ENCODE measurements around the gene TCAP.

DNA sequence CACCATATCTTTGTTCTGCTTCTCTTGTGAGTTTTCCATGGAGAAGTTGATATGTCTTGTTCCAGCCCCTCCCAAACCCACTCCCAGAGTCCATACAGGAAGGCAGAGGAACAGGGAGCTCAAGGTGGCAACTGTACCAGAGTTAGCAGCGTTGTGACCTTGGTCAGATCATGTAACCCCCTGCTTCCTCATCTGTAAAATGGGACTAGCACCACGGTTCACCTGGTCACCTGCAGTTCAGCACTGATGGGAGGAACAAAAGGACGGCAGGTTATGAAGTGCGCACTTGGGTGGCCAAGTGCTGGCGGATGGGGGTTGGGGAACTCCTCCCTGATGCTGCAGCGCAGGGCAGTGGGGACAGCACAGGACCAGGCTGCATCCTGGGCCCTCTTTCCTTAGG is 49.7 kb upstream of the TCAP start:
- TF ChIP-seq, protein P1, sequence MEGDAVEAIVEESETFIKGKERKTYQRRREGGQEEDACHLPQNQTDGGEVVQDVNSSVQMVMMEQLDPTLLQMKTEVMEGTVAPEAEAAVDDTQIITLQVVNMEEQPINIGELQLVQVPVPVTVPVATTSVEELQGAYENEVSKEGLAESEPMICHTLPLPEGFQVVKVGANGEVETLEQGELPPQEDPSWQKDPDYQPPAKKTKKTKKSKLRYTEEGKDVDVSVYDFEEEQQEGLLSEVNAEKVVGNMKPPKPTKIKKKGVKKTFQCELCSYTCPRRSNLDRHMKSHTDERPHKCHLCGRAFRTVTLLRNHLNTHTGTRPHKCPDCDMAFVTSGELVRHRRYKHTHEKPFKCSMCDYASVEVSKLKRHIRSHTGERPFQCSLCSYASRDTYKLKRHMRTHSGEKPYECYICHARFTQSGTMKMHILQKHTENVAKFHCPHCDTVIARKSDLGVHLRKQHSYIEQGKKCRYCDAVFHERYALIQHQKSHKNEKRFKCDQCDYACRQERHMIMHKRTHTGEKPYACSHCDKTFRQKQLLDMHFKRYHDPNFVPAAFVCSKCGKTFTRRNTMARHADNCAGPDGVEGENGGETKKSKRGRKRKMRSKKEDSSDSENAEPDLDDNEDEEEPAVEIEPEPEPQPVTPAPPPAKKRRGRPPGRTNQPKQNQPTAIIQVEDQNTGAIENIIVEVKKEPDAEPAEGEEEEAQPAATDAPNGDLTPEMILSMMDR (IDR thresholded peaks at IDR 0.05): no peak
- TF ChIP-seq POLR2AphosphoS5 (IDR thresholded peaks at IDR 0.05; ENCODE audit: low read depth, low read length): no peak
- TF ChIP-seq, protein P2, sequence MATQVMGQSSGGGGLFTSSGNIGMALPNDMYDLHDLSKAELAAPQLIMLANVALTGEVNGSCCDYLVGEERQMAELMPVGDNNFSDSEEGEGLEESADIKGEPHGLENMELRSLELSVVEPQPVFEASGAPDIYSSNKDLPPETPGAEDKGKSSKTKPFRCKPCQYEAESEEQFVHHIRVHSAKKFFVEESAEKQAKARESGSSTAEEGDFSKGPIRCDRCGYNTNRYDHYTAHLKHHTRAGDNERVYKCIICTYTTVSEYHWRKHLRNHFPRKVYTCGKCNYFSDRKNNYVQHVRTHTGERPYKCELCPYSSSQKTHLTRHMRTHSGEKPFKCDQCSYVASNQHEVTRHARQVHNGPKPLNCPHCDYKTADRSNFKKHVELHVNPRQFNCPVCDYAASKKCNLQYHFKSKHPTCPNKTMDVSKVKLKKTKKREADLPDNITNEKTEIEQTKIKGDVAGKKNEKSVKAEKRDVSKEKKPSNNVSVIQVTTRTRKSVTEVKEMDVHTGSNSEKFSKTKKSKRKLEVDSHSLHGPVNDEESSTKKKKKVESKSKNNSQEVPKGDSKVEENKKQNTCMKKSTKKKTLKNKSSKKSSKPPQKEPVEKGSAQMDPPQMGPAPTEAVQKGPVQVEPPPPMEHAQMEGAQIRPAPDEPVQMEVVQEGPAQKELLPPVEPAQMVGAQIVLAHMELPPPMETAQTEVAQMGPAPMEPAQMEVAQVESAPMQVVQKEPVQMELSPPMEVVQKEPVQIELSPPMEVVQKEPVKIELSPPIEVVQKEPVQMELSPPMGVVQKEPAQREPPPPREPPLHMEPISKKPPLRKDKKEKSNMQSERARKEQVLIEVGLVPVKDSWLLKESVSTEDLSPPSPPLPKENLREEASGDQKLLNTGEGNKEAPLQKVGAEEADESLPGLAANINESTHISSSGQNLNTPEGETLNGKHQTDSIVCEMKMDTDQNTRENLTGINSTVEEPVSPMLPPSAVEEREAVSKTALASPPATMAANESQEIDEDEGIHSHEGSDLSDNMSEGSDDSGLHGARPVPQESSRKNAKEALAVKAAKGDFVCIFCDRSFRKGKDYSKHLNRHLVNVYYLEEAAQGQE (IDR thresholded peaks at IDR 0.05; ENCODE audit: insufficient read depth in 1 of 2, low read depth in 2 of 2, low read length in 1 of 2): no peak
